WTC11 (cell line): Measurements from ENCODE around the gene PDRG1. TPM values are rescaled to one million over a fixed set of nuclear protein-coding genes. Genes with fewer than 3 reads are reported as not detected.

Experiments
- ATAC-seq: fragments of 200-7000 bp; cut with Tn5 transposase; 2 replicates; pipeline ENCODE4 v1.10.0; 2021; ENCODE audit warnings: mild to moderate bottlenecking, moderate library complexity
- CTCF ChIA-PET: fragments of 300-600 bp; sonication (Branson Sonifier 250); formaldehyde crosslinking; loops from one replicate; lab custom pipeline; 2021; ENCODE audit warnings: antibody characterized with exemption; lab: Charles Lee
- POLR2A ChIA-PET: fragments of 350-600 bp; sonication (Branson Sonifier 250); formaldehyde crosslinking; loops from one replicate; lab custom pipeline; 2021; ENCODE audit warnings: antibody characterized with exemption; lab: Charles Lee
- DNase-seq: peaks from one replicate; pipeline ENCODE4 v3.0.0; 2021; ENCODE audit warnings: low spot score
- H3K27ac Mint-ChIP-seq: 2 replicates; pipeline ENCODE4 v1.8.0; 2021; ENCODE audit warnings: mixed read lengths
- H3K27me3 Mint-ChIP-seq: 2 replicates; pipeline ENCODE4 v1.8.0; 2021; ENCODE audit warnings: low read depth, mild to moderate bottlenecking, moderate library complexity, mixed read lengths
- H3K36me3 Mint-ChIP-seq: 2 replicates; pipeline ENCODE4 v1.8.0; 2021; ENCODE audit warnings: mixed read lengths
- H3K4me1 Mint-ChIP-seq: 2 replicates; pipeline ENCODE4 v1.8.0; 2022; ENCODE audit warnings: mixed read lengths
- H3K4me3 Mint-ChIP-seq: 2 replicates; pipeline ENCODE4 v1.8.0; 2021; ENCODE audit warnings: mild to moderate bottlenecking, moderate library complexity, mixed read lengths
- H3K9me3 Mint-ChIP-seq: 2 replicates; pipeline ENCODE4 v1.8.0; 2021; ENCODE audit warnings: mixed read lengths
- FOXJ3 ChIP-seq: sonication (generic); formaldehyde crosslinking; IDR thresholded peaks from 2 replicates; pipeline ENCODE4 v1.9.0; 2021; ENCODE audit warnings: missing genetic modification reagents, mild to moderate bottlenecking, borderline replicate concordance
- NFATC4 ChIP-seq: fragments of 250-450 bp; sonication (Bioruptor Pico); IDR thresholded peaks from 2 replicates; pipeline ENCODE4 v1.9.0; 2021; ENCODE audit warnings: mild to moderate bottlenecking
- RORB ChIP-seq: fragments of 250-450 bp; sonication (Bioruptor Pico); IDR thresholded peaks from 2 replicates; pipeline ENCODE4 v1.9.0; 2021; ENCODE audit warnings: mild to moderate bottlenecking
- TEAD4 ChIP-seq: sonication (generic); formaldehyde crosslinking; IDR thresholded peaks from 2 replicates; pipeline ENCODE4 v1.8.0; 2022; ENCODE audit warnings: mild to moderate bottlenecking, missing genetic modification reagents
- ZNF219 ChIP-seq: sonication (generic); formaldehyde crosslinking; IDR thresholded peaks from 2 replicates; pipeline ENCODE4 v1.8.0; 2023; ENCODE audit warnings: missing genetic modification reagents, mild to moderate bottlenecking, borderline replicate concordance
- ZNF423 ChIP-seq: fragments of 250-450 bp; sonication (Bioruptor Pico); IDR thresholded peaks from 2 replicates; pipeline ENCODE4 v2.1.2; 2022; ENCODE audit warnings: mild to moderate bottlenecking, moderate library complexity
- total RNA-seq: library from RNA; stranded (reverse); gene quantifications from 3 replicates; pipeline ENCODE4 v1.2.3, GENCODE V29; 2021
- TF ChIP-seq, protein P1 (sequence below): sonication (generic); formaldehyde crosslinking; conservative IDR thresholded peaks from 2 replicates; pipeline ENCODE4 v1.8.1; 2022; ENCODE audit warnings: mild to moderate bottlenecking, missing genetic modification reagents
- TF ChIP-seq, protein P2 (sequence below): sonication (generic); formaldehyde crosslinking; IDR thresholded peaks from 2 replicates; pipeline ENCODE4 v1.8.1; 2022; ENCODE audit warnings: low read depth, mild to moderate bottlenecking, moderate library complexity, missing genetic modification reagents, borderline replicate concordance
- TF ChIP-seq, protein P3 (sequence below): fragments of 250-450 bp; sonication (Bioruptor Pico); IDR thresholded peaks from 2 replicates; pipeline ENCODE4 v1.8.0; 2021; ENCODE audit warnings: mild to moderate bottlenecking
- TF ChIP-seq, protein P4 (sequence below): sonication (generic); formaldehyde crosslinking; IDR thresholded peaks from 2 replicates; pipeline ENCODE4 v1.8.0; 2023; ENCODE audit warnings: missing genetic modification reagents
- TF ChIP-seq, protein P5 (sequence below): fragments of 250-450 bp; sonication (Bioruptor Pico); IDR thresholded peaks from 2 replicates; pipeline ENCODE4 v2.1.2; 2022; ENCODE audit warnings: mild to moderate bottlenecking, moderate library complexity
- TF ChIP-seq, protein P6 (sequence below): fragments of 250-450 bp; sonication (Bioruptor Pico); IDR thresholded peaks from 2 replicates; pipeline ENCODE4 v1.9.0; 2021; ENCODE audit warnings: mild to moderate bottlenecking, borderline replicate concordance
- TF ChIP-seq, protein P7 (sequence below): sonication (generic); formaldehyde crosslinking; IDR thresholded peaks from 2 replicates; pipeline ENCODE4 v1.8.1; 2023; ENCODE audit warnings: mild to moderate bottlenecking, missing genetic modification reagents, moderate library complexity
- TF ChIP-seq, protein P8 (sequence below): fragments of 250-450 bp; sonication (Bioruptor Pico); IDR thresholded peaks from 2 replicates; pipeline ENCODE4 v1.9.0; 2021; ENCODE audit warnings: moderate library complexity, mild to moderate bottlenecking, inconsistent platforms, borderline replicate concordance
- TF ChIP-seq, protein P9 (sequence below): sonication (generic); formaldehyde crosslinking; IDR thresholded peaks from 2 replicates; pipeline ENCODE4 v1.8.0; 2023; ENCODE audit warnings: missing genetic modification reagents, mild to moderate bottlenecking, borderline replicate concordance

PDRG1 gene
- total RNA-seq, 1 experiment from 2014 or later, result 16.0 TPM

DNA sequence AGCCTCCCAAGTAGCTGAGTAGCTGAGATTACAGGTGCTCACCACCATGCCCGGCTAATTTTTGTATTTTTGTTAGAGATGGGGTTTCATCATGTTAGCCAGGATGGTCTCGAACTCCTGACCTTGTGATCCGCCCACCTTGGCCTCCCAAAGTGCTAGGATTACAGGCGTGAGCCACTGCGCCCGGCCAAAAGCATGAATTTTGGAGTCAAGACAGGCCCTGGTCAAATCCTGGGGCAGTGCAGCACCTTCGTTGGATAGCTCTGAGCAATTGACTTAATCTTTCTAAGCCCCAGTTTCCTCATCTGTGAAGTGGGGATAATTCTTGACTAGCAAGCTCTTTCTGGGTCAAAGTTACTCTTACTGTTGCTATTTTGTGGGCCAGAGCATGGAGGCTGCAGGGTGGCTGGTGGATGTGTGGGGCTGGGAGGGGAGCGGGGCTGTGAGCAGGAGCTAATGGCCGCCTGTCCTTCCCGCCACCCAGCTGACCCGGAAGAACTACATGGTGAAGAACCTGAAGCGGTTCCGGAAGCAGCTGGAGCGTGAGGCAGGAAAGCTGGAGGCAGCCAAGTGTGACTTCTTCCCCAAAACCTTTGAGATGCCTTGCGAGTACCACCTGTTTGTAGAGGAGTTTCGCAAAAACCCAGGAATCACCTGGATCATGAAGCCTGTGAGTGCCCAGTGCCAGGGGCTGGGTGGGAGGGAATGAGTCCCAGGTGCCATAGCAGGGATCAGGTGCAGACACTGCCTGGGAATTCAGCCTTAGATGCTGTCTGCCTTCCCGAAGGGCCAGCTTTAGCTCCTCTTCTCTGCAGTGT, 42.4 kb downstream of the PDRG1 start:
- Mint-ChIP-seq H3K27me3 (no peaks in the 10 kb centered on the region; the same call in 1 of the 2 replicates), H3K4me3 (no peak overlapping the region), H3K36me3 (no peaks in the 10 kb centered on the region), H3K4me1 (peaks cover 53% of the 10 kb centered on the region), H3K9me3 (no peaks in the 10 kb centered on the region), H3K27ac (no peak overlapping the region)
- TF ChIP-seq TEAD4 (CRISPR knock-in tag) (no peak), RORB (no peak), ZNF423 (CRISPR knock-in tag) (no peak), ZNF219 (no peak), NFATC4 (no peak)
- TF ChIP-seq, protein P1, sequence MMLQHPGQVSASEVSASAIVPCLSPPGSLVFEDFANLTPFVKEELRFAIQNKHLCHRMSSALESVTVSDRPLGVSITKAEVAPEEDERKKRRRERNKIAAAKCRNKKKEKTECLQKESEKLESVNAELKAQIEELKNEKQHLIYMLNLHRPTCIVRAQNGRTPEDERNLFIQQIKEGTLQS (CRISPR knock-in tag), result no peak
- TF ChIP-seq, protein P2, sequence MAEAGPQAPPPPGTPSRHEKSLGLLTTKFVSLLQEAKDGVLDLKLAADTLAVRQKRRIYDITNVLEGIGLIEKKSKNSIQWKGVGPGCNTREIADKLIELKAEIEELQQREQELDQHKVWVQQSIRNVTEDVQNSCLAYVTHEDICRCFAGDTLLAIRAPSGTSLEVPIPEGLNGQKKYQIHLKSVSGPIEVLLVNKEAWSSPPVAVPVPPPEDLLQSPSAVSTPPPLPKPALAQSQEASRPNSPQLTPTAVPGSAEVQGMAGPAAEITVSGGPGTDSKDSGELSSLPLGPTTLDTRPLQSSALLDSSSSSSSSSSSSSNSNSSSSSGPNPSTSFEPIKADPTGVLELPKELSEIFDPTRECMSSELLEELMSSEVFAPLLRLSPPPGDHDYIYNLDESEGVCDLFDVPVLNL (CRISPR knock-in tag), result no peak
- TF ChIP-seq, protein P3, sequence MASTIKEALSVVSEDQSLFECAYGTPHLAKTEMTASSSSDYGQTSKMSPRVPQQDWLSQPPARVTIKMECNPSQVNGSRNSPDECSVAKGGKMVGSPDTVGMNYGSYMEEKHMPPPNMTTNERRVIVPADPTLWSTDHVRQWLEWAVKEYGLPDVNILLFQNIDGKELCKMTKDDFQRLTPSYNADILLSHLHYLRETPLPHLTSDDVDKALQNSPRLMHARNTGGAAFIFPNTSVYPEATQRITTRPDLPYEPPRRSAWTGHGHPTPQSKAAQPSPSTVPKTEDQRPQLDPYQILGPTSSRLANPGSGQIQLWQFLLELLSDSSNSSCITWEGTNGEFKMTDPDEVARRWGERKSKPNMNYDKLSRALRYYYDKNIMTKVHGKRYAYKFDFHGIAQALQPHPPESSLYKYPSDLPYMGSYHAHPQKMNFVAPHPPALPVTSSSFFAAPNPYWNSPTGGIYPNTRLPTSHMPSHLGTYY (CRISPR knock-in tag), result no peak
- TF ChIP-seq, protein P4, sequence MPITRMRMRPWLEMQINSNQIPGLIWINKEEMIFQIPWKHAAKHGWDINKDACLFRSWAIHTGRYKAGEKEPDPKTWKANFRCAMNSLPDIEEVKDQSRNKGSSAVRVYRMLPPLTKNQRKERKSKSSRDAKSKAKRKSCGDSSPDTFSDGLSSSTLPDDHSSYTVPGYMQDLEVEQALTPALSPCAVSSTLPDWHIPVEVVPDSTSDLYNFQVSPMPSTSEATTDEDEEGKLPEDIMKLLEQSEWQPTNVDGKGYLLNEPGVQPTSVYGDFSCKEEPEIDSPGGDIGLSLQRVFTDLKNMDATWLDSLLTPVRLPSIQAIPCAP (CRISPR knock-in tag), result no peak
- TF ChIP-seq, protein P5, sequence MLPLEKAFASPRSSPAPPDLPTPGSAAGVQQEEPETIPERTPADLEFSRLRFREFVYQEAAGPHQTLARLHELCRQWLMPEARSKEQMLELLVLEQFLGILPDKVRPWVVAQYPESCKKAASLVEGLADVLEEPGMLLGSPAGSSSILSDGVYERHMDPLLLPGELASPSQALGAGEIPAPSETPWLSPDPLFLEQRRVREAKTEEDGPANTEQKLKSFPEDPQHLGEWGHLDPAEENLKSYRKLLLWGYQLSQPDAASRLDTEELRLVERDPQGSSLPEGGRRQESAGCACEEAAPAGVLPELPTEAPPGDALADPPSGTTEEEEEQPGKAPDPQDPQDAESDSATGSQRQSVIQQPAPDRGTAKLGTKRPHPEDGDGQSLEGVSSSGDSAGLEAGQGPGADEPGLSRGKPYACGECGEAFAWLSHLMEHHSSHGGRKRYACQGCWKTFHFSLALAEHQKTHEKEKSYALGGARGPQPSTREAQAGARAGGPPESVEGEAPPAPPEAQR (CRISPR knock-in tag), result no peak
- TF ChIP-seq, protein P6, sequence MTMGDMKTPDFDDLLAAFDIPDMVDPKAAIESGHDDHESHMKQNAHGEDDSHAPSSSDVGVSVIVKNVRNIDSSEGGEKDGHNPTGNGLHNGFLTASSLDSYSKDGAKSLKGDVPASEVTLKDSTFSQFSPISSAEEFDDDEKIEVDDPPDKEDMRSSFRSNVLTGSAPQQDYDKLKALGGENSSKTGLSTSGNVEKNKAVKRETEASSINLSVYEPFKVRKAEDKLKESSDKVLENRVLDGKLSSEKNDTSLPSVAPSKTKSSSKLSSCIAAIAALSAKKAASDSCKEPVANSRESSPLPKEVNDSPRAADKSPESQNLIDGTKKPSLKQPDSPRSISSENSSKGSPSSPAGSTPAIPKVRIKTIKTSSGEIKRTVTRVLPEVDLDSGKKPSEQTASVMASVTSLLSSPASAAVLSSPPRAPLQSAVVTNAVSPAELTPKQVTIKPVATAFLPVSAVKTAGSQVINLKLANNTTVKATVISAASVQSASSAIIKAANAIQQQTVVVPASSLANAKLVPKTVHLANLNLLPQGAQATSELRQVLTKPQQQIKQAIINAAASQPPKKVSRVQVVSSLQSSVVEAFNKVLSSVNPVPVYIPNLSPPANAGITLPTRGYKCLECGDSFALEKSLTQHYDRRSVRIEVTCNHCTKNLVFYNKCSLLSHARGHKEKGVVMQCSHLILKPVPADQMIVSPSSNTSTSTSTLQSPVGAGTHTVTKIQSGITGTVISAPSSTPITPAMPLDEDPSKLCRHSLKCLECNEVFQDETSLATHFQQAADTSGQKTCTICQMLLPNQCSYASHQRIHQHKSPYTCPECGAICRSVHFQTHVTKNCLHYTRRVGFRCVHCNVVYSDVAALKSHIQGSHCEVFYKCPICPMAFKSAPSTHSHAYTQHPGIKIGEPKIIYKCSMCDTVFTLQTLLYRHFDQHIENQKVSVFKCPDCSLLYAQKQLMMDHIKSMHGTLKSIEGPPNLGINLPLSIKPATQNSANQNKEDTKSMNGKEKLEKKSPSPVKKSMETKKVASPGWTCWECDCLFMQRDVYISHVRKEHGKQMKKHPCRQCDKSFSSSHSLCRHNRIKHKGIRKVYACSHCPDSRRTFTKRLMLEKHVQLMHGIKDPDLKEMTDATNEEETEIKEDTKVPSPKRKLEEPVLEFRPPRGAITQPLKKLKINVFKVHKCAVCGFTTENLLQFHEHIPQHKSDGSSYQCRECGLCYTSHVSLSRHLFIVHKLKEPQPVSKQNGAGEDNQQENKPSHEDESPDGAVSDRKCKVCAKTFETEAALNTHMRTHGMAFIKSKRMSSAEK (CRISPR knock-in tag), result no peak
- no peak for DNase-seq
- ChIA-PET CTCF (interaction anchor here (1.0 to 1.6 kb wide), 3 partner anchors 42 to 63 kb away, joined by 5 to 7 read pairs (median 5); partner anchors contain the start of gene PDRG1), POLR2A (no interaction called here)
- no peak for ATAC-seq

DNA sequence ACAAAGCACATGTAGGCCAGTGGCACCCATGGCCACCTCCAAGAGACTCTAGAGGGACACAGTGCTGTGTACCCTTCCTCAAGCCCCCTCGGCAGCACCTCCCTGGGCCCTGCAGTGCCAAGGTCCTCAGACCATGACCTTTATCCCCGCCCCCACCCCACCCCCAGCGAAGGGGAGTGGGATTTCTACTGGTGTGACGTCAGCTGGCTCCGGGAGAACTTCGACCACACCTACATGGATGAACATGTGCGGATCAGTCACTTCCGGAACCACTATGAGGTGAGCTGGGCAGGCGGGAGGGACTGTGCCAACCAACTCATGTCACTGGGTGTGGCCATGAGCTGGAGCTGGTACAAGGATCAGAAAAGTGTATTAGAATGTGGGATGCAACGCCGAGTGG, 43.4 kb downstream of the PDRG1 start:
- CTCF ChIA-PET, result no interaction called here
- H3K4me1 Mint-ChIP-seq, result peaks cover 42% of the 10 kb centered on the region
- H3K36me3 Mint-ChIP-seq, result no peaks in the 10 kb centered on the region
- H3K27ac Mint-ChIP-seq, result no peak overlapping the region
- no peaks in the 10 kb centered on the region; the same call in 1 of the 2 replicates for H3K27me3 Mint-ChIP-seq
- no peak overlapping the region for H3K4me3 Mint-ChIP-seq
- ATAC-seq (no peak), DNase-seq (no peak)
- POLR2A ChIA-PET, result no interaction called here
- H3K9me3 Mint-ChIP-seq, result no peaks in the 10 kb centered on the region
- no peak for TF ChIP-seq NFATC4
- TF ChIP-seq, protein P7, sequence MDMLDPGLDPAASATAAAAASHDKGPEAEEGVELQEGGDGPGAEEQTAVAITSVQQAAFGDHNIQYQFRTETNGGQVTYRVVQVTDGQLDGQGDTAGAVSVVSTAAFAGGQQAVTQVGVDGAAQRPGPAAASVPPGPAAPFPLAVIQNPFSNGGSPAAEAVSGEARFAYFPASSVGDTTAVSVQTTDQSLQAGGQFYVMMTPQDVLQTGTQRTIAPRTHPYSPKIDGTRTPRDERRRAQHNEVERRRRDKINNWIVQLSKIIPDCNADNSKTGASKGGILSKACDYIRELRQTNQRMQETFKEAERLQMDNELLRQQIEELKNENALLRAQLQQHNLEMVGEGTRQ (CRISPR knock-in tag), result no peak
- TF ChIP-seq, protein P8, sequence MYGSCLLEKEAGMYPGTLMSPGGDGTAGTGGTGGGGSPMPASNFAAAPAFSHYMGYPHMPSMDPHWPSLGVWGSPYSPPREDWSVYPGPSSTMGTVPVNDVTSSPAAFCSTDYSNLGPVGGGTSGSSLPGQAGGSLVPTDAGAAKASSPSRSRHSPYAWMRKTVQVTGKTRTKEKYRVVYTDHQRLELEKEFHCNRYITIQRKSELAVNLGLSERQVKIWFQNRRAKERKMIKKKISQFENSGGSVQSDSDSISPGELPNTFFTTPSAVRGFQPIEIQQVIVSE (CRISPR knock-in tag), result no peak
- TF ChIP-seq, protein P9, sequence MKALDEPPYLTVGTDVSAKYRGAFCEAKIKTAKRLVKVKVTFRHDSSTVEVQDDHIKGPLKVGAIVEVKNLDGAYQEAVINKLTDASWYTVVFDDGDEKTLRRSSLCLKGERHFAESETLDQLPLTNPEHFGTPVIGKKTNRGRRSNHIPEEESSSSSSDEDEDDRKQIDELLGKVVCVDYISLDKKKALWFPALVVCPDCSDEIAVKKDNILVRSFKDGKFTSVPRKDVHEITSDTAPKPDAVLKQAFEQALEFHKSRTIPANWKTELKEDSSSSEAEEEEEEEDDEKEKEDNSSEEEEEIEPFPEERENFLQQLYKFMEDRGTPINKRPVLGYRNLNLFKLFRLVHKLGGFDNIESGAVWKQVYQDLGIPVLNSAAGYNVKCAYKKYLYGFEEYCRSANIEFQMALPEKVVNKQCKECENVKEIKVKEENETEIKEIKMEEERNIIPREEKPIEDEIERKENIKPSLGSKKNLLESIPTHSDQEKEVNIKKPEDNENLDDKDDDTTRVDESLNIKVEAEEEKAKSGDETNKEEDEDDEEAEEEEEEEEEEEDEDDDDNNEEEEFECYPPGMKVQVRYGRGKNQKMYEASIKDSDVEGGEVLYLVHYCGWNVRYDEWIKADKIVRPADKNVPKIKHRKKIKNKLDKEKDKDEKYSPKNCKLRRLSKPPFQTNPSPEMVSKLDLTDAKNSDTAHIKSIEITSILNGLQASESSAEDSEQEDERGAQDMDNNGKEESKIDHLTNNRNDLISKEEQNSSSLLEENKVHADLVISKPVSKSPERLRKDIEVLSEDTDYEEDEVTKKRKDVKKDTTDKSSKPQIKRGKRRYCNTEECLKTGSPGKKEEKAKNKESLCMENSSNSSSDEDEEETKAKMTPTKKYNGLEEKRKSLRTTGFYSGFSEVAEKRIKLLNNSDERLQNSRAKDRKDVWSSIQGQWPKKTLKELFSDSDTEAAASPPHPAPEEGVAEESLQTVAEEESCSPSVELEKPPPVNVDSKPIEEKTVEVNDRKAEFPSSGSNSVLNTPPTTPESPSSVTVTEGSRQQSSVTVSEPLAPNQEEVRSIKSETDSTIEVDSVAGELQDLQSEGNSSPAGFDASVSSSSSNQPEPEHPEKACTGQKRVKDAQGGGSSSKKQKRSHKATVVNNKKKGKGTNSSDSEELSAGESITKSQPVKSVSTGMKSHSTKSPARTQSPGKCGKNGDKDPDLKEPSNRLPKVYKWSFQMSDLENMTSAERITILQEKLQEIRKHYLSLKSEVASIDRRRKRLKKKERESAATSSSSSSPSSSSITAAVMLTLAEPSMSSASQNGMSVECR, result no peak
- TF ChIP-seq FOXJ3 (CRISPR knock-in tag), result no peak
- no peak for TF ChIP-seq ZNF219
- no peak for TF ChIP-seq TEAD4 (CRISPR knock-in tag)
